ENCODE results near the gene HSD3B1.
A peak's percentile ranks its signal among the peaks of the same experiment; 100 is the strongest.

HSD3B1 gene

DNA sequence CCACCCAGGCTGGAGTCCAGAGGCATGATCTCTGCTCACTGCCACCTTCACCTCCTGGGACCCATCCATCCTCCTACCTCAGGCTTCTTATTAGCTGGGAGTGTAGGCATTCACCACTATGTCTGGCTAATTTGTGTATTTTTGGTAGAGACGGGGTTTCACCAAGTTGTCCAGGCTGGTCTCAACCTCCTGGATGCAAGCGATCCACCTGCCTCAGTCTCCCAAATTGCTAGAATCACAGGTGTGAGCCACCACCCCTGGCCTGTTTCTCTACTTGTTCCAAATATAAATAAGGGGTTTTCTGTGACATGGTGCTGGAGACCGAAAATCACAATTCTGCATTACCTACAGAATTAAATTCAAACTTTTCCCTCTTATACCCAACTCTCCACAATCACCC is 36.6 kb upstream of the HSD3B1 start:
- no peak overlapping the region for H3K4me3 ChIP-seq (ENCODE audit: low read length)
- TF ChIP-seq, protein P1, sequence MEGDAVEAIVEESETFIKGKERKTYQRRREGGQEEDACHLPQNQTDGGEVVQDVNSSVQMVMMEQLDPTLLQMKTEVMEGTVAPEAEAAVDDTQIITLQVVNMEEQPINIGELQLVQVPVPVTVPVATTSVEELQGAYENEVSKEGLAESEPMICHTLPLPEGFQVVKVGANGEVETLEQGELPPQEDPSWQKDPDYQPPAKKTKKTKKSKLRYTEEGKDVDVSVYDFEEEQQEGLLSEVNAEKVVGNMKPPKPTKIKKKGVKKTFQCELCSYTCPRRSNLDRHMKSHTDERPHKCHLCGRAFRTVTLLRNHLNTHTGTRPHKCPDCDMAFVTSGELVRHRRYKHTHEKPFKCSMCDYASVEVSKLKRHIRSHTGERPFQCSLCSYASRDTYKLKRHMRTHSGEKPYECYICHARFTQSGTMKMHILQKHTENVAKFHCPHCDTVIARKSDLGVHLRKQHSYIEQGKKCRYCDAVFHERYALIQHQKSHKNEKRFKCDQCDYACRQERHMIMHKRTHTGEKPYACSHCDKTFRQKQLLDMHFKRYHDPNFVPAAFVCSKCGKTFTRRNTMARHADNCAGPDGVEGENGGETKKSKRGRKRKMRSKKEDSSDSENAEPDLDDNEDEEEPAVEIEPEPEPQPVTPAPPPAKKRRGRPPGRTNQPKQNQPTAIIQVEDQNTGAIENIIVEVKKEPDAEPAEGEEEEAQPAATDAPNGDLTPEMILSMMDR (IDR thresholded peaks at IDR 0.05; ENCODE audit: insufficient read depth, low read depth, low read length, missing control alignments), result no peak
- DNase-seq (ENCODE audit: low read depth), result no peak

DNA sequence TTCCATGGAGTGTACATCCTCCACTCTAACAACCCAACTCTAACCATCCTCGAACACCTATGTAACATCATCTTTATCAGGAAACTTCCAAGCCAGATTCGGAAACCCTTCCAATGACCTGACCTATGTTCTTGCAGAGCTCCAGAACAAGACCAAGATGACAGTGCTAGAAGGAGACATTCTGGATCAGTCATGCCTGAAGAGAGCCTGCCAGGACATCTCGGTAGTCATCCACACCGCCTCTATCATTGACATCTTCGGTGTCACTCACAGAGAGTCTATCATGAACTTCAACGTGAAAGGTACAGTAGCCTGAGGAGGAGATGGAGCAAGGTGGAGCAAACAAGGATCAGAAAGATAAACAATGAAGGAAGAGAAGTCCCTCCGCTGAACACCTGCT is 36.1 kb upstream of the HSD3B1 start:
- no peak overlapping the region for H3K4me3 ChIP-seq (ENCODE audit: low read length)
- DNase-seq (ENCODE audit: low read depth), result no peak
- TF ChIP-seq, protein P1 (IDR thresholded peaks at IDR 0.05; ENCODE audit: insufficient read depth, low read depth, low read length, missing control alignments), result no peak

DNA sequence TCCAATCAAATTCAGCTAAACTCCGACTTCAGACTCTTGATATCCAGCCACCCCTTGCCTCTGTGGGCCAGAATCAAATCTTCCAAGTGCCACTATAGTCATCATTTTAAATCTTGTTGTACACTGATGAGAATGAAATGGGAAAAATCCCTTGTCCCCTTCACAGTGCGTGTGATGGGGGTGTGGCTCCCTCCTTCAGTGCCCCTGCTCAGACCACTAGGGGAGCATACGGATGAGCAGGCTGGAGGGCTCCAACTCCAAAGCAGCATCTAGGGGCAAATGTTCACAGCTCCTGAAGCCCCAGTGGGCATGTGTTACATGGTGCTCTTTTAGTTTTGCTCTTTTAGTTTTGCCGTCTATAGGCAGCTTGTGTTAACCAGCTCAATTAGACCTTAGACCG is 35.4 kb upstream of the HSD3B1 start:
- TF ChIP-seq, protein P1 (IDR thresholded peaks at IDR 0.05; ENCODE audit: insufficient read depth, low read depth, low read length, missing control alignments), result no peak
- H3K4me3 ChIP-seq (ENCODE audit: low read length), result no peak overlapping the region
- DNase-seq (ENCODE audit: low read depth), result no peak

DNA sequence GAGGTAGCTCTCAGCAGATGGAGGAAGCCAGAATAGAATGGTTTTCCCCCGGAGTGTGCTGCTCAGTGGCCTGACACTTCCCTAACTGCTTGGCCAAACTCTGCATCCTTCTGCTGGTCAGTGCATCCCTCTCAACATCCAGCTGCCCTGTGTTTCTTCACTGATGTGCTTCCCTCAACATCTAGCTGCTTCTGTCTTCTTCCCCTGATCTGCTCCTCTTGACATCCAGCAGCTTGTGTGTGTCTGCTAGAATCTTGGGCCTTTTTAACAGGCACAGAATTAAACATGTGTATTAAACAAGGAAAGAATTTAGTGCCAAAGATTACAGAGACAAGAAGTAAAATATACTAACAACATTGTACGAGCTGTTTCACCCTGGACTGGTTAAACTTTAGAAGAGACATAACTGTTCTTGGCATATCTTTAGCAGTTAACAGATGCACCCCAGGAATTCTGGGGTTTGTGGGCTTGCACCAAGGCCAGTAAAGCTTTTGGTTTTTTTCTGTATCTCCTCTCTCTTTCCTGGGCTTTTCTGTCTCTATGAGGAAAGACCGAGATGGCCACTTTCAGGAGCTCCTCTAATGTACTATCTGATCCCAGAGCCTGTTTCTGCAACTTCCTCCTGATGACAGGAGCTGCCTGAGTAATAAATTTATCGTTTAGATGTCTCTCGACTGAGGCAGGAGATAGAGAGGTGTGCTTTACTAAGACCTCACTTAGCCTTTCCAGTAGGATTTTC is 34.8 kb upstream of the HSD3B1 start:
- H3K4me3 ChIP-seq (ENCODE audit: low read length), result no peak overlapping the region
- TF ChIP-seq, protein P1 (IDR thresholded peaks at IDR 0.05; ENCODE audit: insufficient read depth, low read depth, low read length, missing control alignments), result no peak
- DNase-seq (ENCODE audit: low read depth), result no peak

DNA sequence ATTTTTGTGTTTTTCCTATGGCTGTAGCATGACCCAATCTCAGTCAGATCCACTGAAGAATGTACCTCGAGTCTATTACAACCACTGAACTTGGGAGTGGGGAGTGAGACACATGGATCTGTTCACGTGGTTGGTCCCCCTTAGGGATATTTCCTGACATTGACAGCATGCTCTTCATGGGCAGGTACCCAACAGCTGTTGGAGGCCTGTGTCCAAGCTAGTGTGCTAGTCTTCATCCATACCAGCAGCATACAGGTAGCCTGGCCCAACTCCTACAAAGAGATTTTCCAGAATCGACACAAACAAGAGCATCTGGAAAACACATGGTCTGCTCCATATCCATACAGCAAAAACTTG is 34.2 kb upstream of the HSD3B1 start:
- DNase-seq (ENCODE audit: low read depth), result no peak
- TF ChIP-seq, protein P1 (IDR thresholded peaks at IDR 0.05; ENCODE audit: insufficient read depth, low read depth, low read length, missing control alignments), result no peak
- no peak overlapping the region for H3K4me3 ChIP-seq (ENCODE audit: low read length)

DNA sequence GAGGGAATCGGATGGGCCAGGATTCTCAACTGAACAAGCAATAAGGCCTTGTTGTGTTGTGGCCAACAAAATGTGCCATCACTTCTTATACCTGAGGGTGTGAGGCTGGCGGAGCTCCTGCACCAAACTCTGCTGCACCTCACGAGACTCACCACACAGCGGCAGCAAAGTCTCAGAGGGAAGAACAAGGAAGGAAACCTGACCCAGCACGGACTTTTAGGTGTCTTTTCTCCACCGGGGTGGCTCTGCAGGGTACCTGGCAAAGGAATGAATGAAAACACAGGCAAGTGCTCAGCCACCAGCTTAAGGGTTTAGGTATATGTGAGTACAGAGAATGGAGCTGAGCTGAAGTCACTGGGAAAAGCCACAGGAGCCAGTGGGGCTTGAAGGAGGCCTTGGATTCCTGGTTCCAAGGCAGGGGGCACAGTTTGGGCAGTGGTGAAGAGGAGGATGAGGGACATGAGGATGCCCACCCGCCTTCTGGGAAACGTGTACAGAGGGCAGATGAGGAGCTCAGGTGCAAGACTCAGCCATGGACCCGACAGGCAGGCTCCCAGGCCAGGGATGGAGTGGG is 31.1 kb upstream of the HSD3B1 start:
- TF ChIP-seq, protein P1 (IDR thresholded peaks at IDR 0.05; ENCODE audit: insufficient read depth, low read depth, low read length, missing control alignments), result peak; percentile 95

DNA sequence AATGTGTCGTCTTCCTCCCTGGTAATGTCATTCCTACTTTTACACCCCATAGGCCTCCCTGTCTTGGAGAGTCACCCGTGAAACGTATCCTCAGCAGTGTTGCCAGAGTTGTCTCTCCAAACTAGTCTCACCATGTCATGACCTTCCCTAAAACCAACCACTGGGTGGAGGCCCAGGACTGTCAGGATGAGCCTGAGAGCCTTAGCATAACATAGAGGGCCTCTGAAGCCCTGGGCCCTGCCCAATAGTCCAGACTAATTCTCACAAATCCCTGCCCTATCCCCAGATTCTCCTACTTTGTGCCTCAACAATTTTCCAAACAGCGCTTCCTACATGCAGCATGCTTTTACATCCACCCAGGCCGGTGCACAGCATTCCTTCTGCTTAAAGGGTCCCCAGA is 29.3 kb upstream of the HSD3B1 start:
- no peak for DNase-seq (ENCODE audit: low read depth)
- H3K4me3 ChIP-seq (ENCODE audit: low read length), result no peak overlapping the region
- TF ChIP-seq, protein P1 (IDR thresholded peaks at IDR 0.05; ENCODE audit: insufficient read depth, low read depth, low read length, missing control alignments), result no peak

More for the DNA sequence above, 31.1 kb upstream of the HSD3B1 start:
- peak; percentile 76 for DNase-seq (ENCODE audit: low read depth)
- no peak overlapping the region for H3K4me3 ChIP-seq (ENCODE audit: low read length)

Data from epithelial cell of esophagus (primary cell).